ENCODE data around the gene SPNS2.

GRCh38 chr17:4512156-4513112 is 13.8 kb downstream of the SPNS2 start:
- TF ChIP-seq CTCF (IDR thresholded peaks at IDR 0.05) (no peak), POLR2A (IDR thresholded peaks at IDR 0.05) (no peak)
